ENCODE results near the gene RPS21.

DNA sequence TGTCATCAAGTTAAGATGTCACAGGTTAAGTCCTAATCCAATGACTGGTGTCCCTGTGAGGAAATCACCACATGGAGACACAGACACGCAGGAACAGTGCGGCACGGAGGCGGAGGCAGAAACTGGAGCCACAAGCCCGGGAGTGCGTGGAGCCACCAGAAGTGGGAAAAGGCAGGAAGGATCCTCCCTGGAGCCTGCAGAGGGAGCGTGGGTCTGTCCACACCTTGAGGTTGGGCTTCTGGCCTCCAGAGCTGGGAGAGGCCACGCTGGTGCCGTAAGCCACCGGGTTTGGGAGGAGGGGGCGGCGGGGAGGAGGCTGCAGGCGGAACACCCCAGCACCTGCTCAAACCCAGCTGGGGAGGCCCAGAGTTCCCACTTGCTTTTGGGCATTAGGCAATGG, 16.4 kb downstream of the RPS21 start:
- no peak for TF ChIP-seq CREB1 (IDR thresholded peaks at IDR 0.05; ENCODE audit: low read depth)
- TF ChIP-seq BRCA1 (IDR thresholded peaks at IDR 0.05; ENCODE audit: low read depth, low read length), result no peak
- no peak for TF ChIP-seq POLR2A (IDR thresholded peaks at IDR 0.05; ENCODE audit: low read depth, low read length)
- TF ChIP-seq, protein P1, sequence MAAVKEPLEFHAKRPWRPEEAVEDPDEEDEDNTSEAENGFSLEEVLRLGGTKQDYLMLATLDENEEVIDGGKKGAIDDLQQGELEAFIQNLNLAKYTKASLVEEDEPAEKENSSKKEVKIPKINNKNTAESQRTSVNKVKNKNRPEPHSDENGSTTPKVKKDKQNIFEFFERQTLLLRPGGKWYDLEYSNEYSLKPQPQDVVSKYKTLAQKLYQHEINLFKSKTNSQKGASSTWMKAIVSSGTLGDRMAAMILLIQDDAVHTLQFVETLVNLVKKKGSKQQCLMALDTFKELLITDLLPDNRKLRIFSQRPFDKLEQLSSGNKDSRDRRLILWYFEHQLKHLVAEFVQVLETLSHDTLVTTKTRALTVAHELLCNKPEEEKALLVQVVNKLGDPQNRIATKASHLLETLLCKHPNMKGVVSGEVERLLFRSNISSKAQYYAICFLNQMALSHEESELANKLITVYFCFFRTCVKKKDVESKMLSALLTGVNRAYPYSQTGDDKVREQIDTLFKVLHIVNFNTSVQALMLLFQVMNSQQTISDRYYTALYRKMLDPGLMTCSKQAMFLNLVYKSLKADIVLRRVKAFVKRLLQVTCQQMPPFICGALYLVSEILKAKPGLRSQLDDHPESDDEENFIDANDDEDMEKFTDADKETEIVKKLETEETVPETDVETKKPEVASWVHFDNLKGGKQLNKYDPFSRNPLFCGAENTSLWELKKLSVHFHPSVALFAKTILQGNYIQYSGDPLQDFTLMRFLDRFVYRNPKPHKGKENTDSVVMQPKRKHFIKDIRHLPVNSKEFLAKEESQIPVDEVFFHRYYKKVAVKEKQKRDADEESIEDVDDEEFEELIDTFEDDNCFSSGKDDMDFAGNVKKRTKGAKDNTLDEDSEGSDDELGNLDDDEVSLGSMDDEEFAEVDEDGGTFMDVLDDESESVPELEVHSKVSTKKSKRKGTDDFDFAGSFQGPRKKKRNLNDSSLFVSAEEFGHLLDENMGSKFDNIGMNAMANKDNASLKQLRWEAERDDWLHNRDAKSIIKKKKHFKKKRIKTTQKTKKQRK (IDR thresholded peaks at IDR 0.05; ENCODE audit: low read depth, low read length), result no peak
- TF ChIP-seq RELA (IDR thresholded peaks at IDR 0.05; ENCODE audit: borderline replicate concordance, partially characterized antibody), result no peak
- TF ChIP-seq, protein P2, sequence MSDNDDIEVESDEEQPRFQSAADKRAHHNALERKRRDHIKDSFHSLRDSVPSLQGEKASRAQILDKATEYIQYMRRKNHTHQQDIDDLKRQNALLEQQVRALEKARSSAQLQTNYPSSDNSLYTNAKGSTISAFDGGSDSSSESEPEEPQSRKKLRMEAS (IDR thresholded peaks at IDR 0.05; ENCODE audit: low read depth, low read length), result no peak
- TF ChIP-seq, protein P3, sequence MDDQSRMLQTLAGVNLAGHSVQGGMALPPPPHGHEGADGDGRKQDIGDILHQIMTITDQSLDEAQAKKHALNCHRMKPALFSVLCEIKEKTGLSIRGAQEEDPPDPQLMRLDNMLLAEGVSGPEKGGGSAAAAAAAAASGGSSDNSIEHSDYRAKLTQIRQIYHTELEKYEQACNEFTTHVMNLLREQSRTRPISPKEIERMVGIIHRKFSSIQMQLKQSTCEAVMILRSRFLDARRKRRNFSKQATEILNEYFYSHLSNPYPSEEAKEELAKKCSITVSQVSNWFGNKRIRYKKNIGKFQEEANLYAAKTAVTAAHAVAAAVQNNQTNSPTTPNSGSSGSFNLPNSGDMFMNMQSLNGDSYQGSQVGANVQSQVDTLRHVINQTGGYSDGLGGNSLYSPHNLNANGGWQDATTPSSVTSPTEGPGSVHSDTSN (IDR thresholded peaks at IDR 0.05; ENCODE audit: insufficient replicate concordance, low read depth, low read length), result no peak
- TF ChIP-seq NR2C2 (IDR thresholded peaks at IDR 0.05; ENCODE audit: borderline replicate concordance, control insufficient read depth, insufficient read length, low read depth), result no peak
- no peak for TF ChIP-seq CEBPB (IDR thresholded peaks at IDR 0.05; ENCODE audit: borderline replicate concordance in 1 of 2, low read depth in 2 of 2, low read length in 2 of 2)
- TF ChIP-seq JUND (IDR thresholded peaks at IDR 0.05; ENCODE audit: low read depth, low read length), result no peak
- TF ChIP-seq, protein P4, sequence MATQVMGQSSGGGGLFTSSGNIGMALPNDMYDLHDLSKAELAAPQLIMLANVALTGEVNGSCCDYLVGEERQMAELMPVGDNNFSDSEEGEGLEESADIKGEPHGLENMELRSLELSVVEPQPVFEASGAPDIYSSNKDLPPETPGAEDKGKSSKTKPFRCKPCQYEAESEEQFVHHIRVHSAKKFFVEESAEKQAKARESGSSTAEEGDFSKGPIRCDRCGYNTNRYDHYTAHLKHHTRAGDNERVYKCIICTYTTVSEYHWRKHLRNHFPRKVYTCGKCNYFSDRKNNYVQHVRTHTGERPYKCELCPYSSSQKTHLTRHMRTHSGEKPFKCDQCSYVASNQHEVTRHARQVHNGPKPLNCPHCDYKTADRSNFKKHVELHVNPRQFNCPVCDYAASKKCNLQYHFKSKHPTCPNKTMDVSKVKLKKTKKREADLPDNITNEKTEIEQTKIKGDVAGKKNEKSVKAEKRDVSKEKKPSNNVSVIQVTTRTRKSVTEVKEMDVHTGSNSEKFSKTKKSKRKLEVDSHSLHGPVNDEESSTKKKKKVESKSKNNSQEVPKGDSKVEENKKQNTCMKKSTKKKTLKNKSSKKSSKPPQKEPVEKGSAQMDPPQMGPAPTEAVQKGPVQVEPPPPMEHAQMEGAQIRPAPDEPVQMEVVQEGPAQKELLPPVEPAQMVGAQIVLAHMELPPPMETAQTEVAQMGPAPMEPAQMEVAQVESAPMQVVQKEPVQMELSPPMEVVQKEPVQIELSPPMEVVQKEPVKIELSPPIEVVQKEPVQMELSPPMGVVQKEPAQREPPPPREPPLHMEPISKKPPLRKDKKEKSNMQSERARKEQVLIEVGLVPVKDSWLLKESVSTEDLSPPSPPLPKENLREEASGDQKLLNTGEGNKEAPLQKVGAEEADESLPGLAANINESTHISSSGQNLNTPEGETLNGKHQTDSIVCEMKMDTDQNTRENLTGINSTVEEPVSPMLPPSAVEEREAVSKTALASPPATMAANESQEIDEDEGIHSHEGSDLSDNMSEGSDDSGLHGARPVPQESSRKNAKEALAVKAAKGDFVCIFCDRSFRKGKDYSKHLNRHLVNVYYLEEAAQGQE (IDR thresholded peaks at IDR 0.05; ENCODE audit: low read depth, low read length), result no peak
- no peak for TF ChIP-seq MEF2A (IDR thresholded peaks at IDR 0.05; ENCODE audit: insufficient read depth, low read depth, low read length)
- TF ChIP-seq, protein P5, sequence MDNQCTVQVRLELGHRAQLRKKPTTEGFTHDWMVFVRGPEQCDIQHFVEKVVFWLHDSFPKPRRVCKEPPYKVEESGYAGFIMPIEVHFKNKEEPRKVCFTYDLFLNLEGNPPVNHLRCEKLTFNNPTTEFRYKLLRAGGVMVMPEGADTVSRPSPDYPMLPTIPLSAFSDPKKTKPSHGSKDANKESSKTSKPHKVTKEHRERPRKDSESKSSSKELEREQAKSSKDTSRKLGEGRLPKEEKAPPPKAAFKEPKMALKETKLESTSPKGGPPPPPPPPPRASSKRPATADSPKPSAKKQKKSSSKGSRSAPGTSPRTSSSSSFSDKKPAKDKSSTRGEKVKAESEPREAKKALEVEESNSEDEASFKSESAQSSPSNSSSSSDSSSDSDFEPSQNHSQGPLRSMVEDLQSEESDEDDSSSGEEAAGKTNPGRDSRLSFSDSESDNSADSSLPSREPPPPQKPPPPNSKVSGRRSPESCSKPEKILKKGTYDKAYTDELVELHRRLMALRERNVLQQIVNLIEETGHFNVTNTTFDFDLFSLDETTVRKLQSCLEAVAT (IDR thresholded peaks at IDR 0.05), result no peak
- TF ChIP-seq, protein P6, sequence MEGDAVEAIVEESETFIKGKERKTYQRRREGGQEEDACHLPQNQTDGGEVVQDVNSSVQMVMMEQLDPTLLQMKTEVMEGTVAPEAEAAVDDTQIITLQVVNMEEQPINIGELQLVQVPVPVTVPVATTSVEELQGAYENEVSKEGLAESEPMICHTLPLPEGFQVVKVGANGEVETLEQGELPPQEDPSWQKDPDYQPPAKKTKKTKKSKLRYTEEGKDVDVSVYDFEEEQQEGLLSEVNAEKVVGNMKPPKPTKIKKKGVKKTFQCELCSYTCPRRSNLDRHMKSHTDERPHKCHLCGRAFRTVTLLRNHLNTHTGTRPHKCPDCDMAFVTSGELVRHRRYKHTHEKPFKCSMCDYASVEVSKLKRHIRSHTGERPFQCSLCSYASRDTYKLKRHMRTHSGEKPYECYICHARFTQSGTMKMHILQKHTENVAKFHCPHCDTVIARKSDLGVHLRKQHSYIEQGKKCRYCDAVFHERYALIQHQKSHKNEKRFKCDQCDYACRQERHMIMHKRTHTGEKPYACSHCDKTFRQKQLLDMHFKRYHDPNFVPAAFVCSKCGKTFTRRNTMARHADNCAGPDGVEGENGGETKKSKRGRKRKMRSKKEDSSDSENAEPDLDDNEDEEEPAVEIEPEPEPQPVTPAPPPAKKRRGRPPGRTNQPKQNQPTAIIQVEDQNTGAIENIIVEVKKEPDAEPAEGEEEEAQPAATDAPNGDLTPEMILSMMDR (IDR thresholded peaks at IDR 0.05 in 2 of 3, conservative IDR thresholded peaks at IDR 0.05 in 1 of 3; ENCODE audit: control insufficient read depth in 2 of 3, extremely low read depth in 1 of 3, insufficient read depth in 1 of 3, low read depth in 3 of 3, low read length in 3 of 3), result no peak
